NT2/D1 (cell line): ENCODE data around the gene ANKRD13B.

Experiments
- DNase-seq: peaks from one replicate; pipeline ENCODE4 v3.0.0-alpha.2; 2011; ENCODE audit warnings: low read depth, low spot score
- H3K27me3 ChIP-seq: 2 replicates; pipeline ENCODE4 v1.6.0; 2011; ENCODE audit warnings: mild to moderate bottlenecking; ENCODE audit not compliant: insufficient read length, insufficient read depth
- H3K36me3 ChIP-seq: 2 replicates; pipeline ENCODE4 v1.6.1; 2011; ENCODE audit warnings: mild to moderate bottlenecking, low read length, mixed read lengths; ENCODE audit not compliant: insufficient read depth, insufficient read length
- H3K4me1 ChIP-seq: 2 replicates; pipeline ENCODE4 v1.5.1; 2011; ENCODE audit not compliant: insufficient read depth, insufficient read length
- H3K4me3 ChIP-seq: 2 replicates; pipeline ENCODE4 v1.5.1; 2011; ENCODE audit warnings: low read depth; ENCODE audit not compliant: insufficient read length
- H3K9ac ChIP-seq: 2 replicates; pipeline ENCODE4 v1.6.0; 2011; ENCODE audit warnings: low read depth; ENCODE audit not compliant: insufficient read length
- H3K9me3 ChIP-seq: 2 replicates; pipeline ENCODE4 v1.5.1; 2011; ENCODE audit warnings: mild to moderate bottlenecking, low read length; ENCODE audit not compliant: insufficient read depth
- SUZ12 ChIP-seq: IDR thresholded peaks from 2 replicates; pipeline ENCODE4 v1.6.1; 2011; ENCODE audit not compliant: insufficient read length, insufficient read depth; ENCODE audit errors: extremely low read depth
- YY1 ChIP-seq: IDR thresholded peaks from 2 replicates; pipeline ENCODE4 v1.6.1; 2011; ENCODE audit not compliant: insufficient read length, insufficient read depth
- ZNF274 ChIP-seq: IDR thresholded peaks from 2 replicates; pipeline ENCODE4 v1.6.1; 2011; ENCODE audit warnings: mild to moderate bottlenecking, low read depth, low read length

Gene ANKRD13B

DNA sequence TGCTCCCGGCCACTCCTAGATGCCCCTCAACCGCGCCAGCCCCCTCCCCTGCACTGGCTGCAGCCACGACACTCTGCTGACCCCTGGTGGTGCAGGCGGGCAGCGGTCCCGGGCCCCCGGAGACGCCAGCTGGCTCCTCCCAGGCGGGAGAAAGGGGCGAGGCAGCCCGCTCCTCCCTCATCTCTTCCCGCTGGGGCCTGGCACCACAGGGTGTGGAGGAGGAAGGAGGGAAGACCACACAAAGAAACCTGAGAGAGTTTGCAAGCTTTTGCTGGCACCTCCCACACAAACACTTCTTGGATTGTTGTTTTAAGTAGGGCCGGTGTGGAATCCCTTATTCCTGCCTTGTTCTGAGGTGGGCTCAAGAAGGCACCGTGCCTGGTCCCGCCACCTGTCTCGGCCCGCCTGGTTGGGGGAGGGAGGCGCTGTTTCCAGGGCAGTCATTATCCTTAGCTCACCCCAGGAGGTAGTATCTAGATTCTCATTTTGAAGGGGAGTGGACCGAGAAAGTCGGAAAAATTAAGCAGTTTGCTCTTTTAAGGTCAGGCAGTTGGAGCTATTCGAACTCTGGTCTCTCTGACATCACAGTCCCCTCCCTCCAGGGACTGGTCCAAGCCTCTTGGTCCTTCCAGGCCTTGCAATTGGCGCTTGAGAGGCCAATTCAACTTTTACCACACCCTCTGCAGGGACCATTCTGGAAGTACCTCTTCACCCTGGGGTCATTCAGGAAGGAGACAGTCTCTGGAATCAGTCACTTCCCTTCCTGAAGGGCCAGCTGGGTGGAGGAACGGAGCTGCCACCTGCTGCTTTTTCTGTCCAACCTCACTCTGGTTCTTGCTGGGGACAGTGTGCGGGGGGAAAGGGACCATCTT, 959 bp upstream of the ANKRD13B start:
- TF ChIP-seq YY1, result no peak
- no peak for TF ChIP-seq SUZ12
- H3K27me3 ChIP-seq, result peaks cover 36% of the 10 kb centered on the region
- H3K9me3 ChIP-seq, result no peaks in the 10 kb centered on the region
- H3K36me3 ChIP-seq, result no peaks in the 10 kb centered on the region
- no peak for DNase-seq
- peak overlapping the region; percentile 45 for H3K4me3 ChIP-seq
- peaks cover 36% of the 10 kb centered on the region for H3K4me1 ChIP-seq
- H3K9ac ChIP-seq, result peak overlapping the region; percentile 76

DNA sequence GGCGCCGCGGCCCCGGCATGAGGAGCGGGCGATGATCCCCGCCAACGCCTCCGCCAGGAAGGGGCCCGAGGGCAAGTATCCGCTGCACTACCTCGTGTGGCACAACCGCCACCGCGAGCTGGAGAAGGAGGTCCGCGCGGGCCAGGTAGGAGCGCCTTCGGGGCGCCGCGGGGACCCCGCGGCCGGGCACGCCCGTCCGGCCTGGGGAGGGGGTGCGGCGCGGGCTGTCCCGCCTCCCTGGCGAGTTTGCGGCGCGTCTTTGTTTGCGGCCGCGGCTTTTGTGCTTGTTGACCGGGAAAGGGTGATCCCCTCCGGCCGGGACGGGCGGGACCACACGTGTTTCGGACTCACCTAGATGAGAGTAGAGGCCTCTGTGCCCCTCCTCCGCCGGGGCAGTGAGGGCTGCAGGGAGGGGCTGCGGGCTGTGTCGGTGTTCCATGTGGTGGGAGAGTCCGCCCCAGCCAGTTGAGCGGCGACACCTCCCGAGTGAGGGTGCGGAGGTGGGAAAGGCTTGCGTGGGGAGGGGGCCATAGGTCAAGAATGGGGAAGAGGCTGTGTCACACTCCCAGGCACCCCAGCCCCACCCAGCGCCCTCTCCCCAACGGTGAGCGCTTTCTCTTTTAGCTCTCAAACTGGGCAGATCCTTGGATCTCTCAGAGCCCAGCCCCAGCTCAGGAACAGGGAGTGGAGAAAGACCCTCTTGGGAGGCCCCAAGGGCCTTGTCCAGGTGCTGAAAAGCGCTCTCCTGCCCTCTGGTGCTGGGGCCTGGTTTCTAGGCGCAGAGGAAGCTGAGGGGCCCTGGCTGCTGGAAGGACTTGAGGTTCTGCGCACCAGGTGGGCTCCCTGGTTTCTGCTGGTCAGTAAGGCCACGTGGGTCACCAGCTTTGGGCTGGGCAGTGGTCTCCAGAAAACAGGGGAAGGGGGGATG, 923 bp downstream of the ANKRD13B start:
- no peak overlapping the region for H3K9ac ChIP-seq
- no peak for TF ChIP-seq ZNF274
- no peak for TF ChIP-seq YY1
- no peak for TF ChIP-seq SUZ12
- H3K4me1 ChIP-seq, result peaks cover 37% of the 10 kb centered on the region
- peak overlapping the region; percentile 34 for H3K4me3 ChIP-seq
- peaks cover 25% of the 10 kb centered on the region for H3K27me3 ChIP-seq
- DNase-seq, result no peak
- no peaks in the 10 kb centered on the region for H3K36me3 ChIP-seq
- no peaks in the 10 kb centered on the region for H3K9me3 ChIP-seq

DNA sequence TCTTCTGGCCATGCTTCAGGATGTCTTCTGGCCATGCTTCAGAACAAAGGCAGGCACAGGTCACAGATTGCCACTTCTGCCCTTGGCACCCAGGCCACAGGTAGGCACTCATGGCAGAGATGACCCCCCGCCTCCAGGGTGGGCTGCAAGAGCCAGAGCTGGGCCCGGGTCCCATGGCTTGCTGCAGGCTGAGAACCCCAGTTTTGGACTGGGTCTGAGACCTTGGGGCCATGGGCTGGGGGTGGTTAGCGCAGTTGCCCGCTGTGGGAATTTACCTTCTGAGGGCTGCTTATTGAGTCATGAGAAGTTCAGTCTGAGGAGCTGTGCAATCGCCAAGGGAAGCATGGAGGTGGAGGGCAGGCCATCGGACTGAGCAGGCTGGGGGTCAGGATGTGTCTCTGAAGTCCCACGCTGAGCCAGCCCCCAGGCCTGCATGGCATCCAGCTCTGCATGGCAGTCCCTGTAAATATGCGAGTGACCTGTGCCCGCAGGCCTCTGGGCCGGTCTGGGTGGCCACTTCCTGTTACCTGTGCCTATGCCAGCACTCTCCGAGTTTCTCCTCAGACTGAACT, 1.7 kb downstream of the ANKRD13B start:
- no peak overlapping the region for H3K4me3 ChIP-seq
- no peak for DNase-seq
- H3K36me3 ChIP-seq, result no peaks in the 10 kb centered on the region
- no peaks in the 10 kb centered on the region for H3K9me3 ChIP-seq
- H3K27me3 ChIP-seq, result peaks cover 24% of the 10 kb centered on the region
- no peak for TF ChIP-seq YY1
- TF ChIP-seq SUZ12, result no peak
- no peak for TF ChIP-seq ZNF274
- H3K9ac ChIP-seq, result no peak overlapping the region
- H3K4me1 ChIP-seq, result peaks cover 37% of the 10 kb centered on the region

DNA sequence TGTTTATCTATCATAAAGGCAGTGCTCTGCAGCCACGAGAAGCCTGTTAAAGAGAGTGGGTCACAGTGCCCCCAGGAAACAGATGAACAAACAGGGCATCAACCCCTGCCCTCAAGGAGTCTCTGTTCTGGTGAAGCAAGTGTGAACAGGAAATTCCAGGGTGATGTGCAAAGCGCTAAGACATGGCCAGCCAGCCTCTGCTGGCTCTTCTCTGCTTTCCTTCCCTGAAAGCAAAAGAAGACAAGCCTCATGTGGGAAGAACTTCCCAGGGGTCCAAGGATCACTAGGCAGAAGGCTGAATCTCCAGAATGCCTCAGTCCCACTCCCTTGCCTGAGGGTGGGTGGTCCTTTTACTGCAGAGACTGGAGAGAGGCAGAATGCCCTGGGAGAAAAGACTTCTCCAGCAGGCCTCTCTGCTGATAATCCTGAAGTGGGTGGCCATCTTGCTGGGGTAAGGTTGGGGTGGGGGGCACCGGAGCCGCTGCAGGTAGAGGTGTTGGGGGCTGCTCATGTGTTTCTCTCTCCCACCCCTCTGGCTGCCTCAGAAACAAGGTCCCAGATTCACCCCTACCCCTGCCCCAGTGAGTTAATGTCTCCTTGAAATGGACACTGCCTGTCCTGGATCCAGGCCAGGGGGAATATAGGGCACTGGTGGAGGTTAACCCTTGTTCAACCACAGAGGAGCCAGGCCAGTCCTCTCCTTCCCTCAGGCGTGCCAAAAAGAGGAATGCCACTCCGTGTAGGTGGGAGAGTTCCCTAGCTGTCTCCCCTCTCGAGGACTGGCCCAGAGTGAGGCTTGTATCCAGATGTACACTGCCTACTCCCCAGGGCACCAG, 2.4 kb downstream of the ANKRD13B start:
- Histone ChIP-seq H3K9ac (no peak overlapping the region), H3K4me1 (peaks cover 36% of the 10 kb centered on the region)

DNA sequence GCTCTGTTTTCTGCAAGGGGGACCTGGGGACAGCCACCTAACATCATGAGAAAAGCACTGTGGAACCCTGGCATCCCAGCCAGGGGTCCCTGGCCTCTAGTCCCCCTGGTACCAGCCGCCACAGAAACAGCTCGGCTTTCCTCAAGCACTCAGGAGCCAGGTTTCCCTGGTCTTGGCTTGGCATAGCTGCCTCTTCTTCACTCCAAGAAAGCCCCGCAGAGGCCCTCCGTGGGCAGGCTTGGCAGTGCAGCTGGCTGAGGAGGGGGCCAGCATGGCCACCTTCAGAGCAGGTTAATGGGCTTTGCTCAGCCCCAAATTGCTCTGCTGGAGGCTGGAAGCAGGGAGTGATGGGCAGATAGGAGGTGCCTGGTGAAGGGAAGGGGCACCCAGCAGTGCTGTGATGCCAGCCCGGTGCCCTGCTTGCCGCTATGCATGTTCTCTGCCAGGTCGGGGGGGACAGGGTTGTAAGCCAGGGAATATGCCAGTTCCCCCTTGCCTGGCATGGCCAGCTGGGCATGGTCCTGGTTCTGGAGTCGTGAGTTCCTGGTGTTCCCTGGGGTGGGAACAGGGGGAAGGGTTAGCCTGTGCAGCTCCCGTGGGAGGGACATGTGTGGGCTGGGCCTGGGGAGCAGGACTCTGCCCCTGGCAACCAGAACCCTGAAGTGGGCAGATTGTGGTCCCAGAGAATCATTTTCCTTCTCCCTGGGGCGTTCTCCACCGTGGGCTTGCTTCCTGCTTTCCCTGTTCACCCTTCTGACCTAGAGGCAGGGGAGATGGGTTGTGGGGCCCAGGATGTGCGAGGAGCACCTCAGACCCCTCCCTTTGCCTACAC, 3.2 kb downstream of the ANKRD13B start:
- TF ChIP-seq SUZ12, result no peak
- no peak for TF ChIP-seq YY1
- TF ChIP-seq ZNF274, result no peak
- no peaks in the 10 kb centered on the region for H3K36me3 ChIP-seq
- no peak overlapping the region for H3K4me3 ChIP-seq
- no peaks in the 10 kb centered on the region for H3K9me3 ChIP-seq
- H3K4me1 ChIP-seq, result peaks cover 32% of the 10 kb centered on the region
- H3K27me3 ChIP-seq, result peaks cover 11% of the 10 kb centered on the region
- DNase-seq, result no peak
- peak overlapping the region; percentile 21 for H3K9ac ChIP-seq

More for the DNA sequence above, 2.4 kb downstream of the ANKRD13B start:
- Histone ChIP-seq H3K36me3 (no peaks in the 10 kb centered on the region), H3K9me3 (no peaks in the 10 kb centered on the region), H3K4me3 (no peak overlapping the region), H3K27me3 (peaks cover 17% of the 10 kb centered on the region)
- no peak for DNase-seq
- TF ChIP-seq SUZ12, result no peak
- no peak for TF ChIP-seq YY1
- no peak for TF ChIP-seq ZNF274

DNA sequence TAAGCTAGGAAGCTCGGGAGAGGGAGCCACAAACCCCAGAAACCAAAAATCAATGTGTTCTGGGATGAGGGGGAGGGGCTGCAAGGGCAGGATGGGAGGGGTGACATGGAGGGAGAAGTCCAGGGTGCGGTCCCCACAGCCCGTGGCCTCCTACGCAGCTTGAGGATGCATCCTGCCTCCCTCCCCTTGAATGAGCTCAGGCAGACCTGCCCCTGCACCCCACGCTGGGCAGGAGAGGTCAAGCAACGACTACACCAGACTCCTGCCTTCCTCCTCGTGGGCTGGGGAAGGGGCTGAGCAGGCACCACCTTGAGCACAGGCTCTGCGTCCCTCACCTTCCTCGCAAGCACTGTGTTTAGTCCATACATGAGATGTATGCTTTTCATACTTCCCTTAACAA, 3.9 kb downstream of the ANKRD13B start:
- Histone ChIP-seq H3K9me3 (no peaks in the 10 kb centered on the region), H3K27me3 (peaks cover 11% of the 10 kb centered on the region), H3K9ac (peak overlapping the region; percentile 77), H3K36me3 (no peaks in the 10 kb centered on the region), H3K4me3 (no peak overlapping the region), H3K4me1 (peaks cover 32% of the 10 kb centered on the region)
- DNase-seq, result no peak
- TF ChIP-seq ZNF274, result no peak
- no peak for TF ChIP-seq SUZ12
- no peak for TF ChIP-seq YY1
